Measurements from ENCODE around the gene SPC25.

- TF ChIP-seq CTCF (IDR thresholded peaks at IDR 0.05) (no peak), POLR2A (IDR thresholded peaks at IDR 0.05) (no peak)
Measured at GRCh38 chr2:168831662-168832061, 58.6 kb downstream of the SPC25 start.
